PFSK-1 (cell line): Measurements from ENCODE around the gene MBTPS1.

Source experiments
- FOXP2 ChIP-seq: optimal IDR thresholded peaks from 2 replicates; pipeline ENCODE3; 2011; ENCODE audit warnings: borderline replicate concordance, control low read depth, inconsistent platforms; ENCODE audit not compliant: insufficient read depth; ENCODE audit errors: extremely low read length, extremely low read depth
- POLR2AphosphoS5 ChIP-seq: IDR thresholded peaks from 2 replicates; pipeline ENCODE4 v1.6.1; 2012; ENCODE audit warnings: low read depth, mild to moderate bottlenecking, control low read depth, low read length, moderate library complexity
- REST ChIP-seq, 2 experiments: IDR thresholded peaks; 2 replicates each; pipeline versions ENCODE4 v1.6.1 to v1.8.0; 2011 to 2012; ENCODE audit warnings: low read depth in 2 of 2, low read length in 2 of 2, control low read depth in 1 of 2, inconsistent platforms in 1 of 2, mild to moderate bottlenecking in 1 of 2, moderate library complexity in 1 of 2; ENCODE audit not compliant: insufficient read depth in 1 of 2
- SIN3A ChIP-seq: IDR thresholded peaks from 2 replicates; pipeline ENCODE4 v1.6.1; 2012; ENCODE audit warnings: mild to moderate bottlenecking, low read length, moderate library complexity, borderline replicate concordance; ENCODE audit not compliant: insufficient read depth
- TAF1 ChIP-seq: IDR thresholded peaks from 2 replicates; pipeline ENCODE4 v1.6.1; 2012; ENCODE audit warnings: low read length, control low read depth, borderline replicate concordance; ENCODE audit not compliant: insufficient read depth

Gene MBTPS1

DNA sequence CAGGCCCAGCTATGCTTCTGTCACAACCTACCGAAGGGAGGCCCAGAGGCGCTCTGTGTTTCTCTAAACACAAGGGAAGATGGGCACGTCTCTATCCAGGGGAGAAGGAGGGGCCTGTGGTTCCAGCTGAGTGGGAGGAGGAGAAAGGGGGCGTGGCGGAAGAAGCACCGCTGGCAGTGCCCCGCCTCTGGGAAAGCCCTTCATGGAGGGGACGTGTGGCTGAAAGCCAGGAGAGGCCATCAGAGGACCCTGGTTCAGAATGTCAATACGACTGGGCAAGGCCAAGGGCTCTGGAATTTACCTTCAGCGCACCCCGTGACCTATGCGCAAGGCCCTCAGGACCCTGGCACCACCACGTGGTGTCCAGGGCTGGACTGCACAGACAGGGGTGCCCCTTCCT, 61.8 kb downstream of the MBTPS1 start:
- TF ChIP-seq REST (IDR thresholded peaks at IDR 0.05; ENCODE audit: insufficient read depth in 1 of 2, low read depth in 2 of 2, low read length in 2 of 2) (no peak), SIN3A (no peak), TAF1 (no peak), FOXP2 (no peak), POLR2AphosphoS5 (no peak)

- no peak for TF ChIP-seq FOXP2
- TF ChIP-seq POLR2AphosphoS5 = no peak
- TF ChIP-seq REST (IDR thresholded peaks at IDR 0.05; ENCODE audit: insufficient read depth in 1 of 2, low read depth in 2 of 2, low read length in 2 of 2) = no peak
- TF ChIP-seq TAF1 = no peak
- no peak for TF ChIP-seq SIN3A
Observed at GRCh38 chr16:84054271-84054670, 62.5 kb downstream of the MBTPS1 start.

GRCh38 chr16:84053237-84053636, 63.5 kb downstream of the MBTPS1 start:
- TF ChIP-seq REST (IDR thresholded peaks at IDR 0.05; ENCODE audit: insufficient read depth in 1 of 2, low read depth in 2 of 2, low read length in 2 of 2) (no peak), POLR2AphosphoS5 (no peak), TAF1 (no peak), FOXP2 (no peak), SIN3A (no peak)

GRCh38 chr16:84052071-84052622, 64.6 kb downstream of the MBTPS1 start:
- TF ChIP-seq REST (IDR thresholded peaks at IDR 0.05; ENCODE audit: insufficient read depth in 1 of 2, low read depth in 2 of 2, low read length in 2 of 2) (no peak), POLR2AphosphoS5 (no peak), SIN3A (no peak), TAF1 (no peak), FOXP2 (no peak)

GRCh38 chr16:84050316-84050715, 66.4 kb downstream of the MBTPS1 start:
- TF ChIP-seq FOXP2 (no peak), REST (IDR thresholded peaks at IDR 0.05; ENCODE audit: insufficient read depth in 1 of 2, low read depth in 2 of 2, low read length in 2 of 2) (no peak), SIN3A (no peak), POLR2AphosphoS5 (no peak), TAF1 (no peak)
